ENCODE measurements around the gene ATP2B1.

ATP2B1 gene

GRCh38 chr12:89574736-89575208 is 133.9 kb downstream of the ATP2B1 start:
- DNase-seq: no peak

GRCh38 chr12:89573051-89573810 is 135.4 kb downstream of the ATP2B1 start:
- no peak for DNase-seq

- peak; percentile 50 for DNase-seq
These were observed 137.0 kb downstream of the ATP2B1 start for GRCh38 chr12:89571491-89572195.

GRCh38 chr12:89568484-89568883 is 140.2 kb downstream of the ATP2B1 start:
- no peak for DNase-seq

- no peak for DNase-seq
These were observed 140.9 kb downstream of the ATP2B1 start for GRCh38 chr12:89567691-89568239.

GRCh38 chr12:89566615-89567014 is 142.0 kb downstream of the ATP2B1 start:
- DNase-seq: no peak

GRCh38 chr12:89565002-89565401 is 143.6 kb downstream of the ATP2B1 start:
- no peak for DNase-seq

GRCh38 chr12:89559753-89560152 is 148.9 kb downstream of the ATP2B1 start:
- no peak for DNase-seq

GRCh38 chr12:89556976-89557375 is 151.7 kb downstream of the ATP2B1 start:
- DNase-seq: no peak

- no peak for DNase-seq
These were observed 156.3 kb downstream of the ATP2B1 start for GRCh38 chr12:89552376-89552775.

GRCh38 chr12:89551747-89552146 is 156.9 kb downstream of the ATP2B1 start:
- DNase-seq: no peak

GRCh38 chr12:89547101-89547500 is 161.5 kb downstream of the ATP2B1 start:
- no peak for DNase-seq

- no peak for DNase-seq
These were observed 162.5 kb downstream of the ATP2B1 start for GRCh38 chr12:89546151-89546550.

GRCh38 chr12:89544681-89545184 is 163.9 kb downstream of the ATP2B1 start:
- DNase-seq: peak; percentile 80

- no peak for DNase-seq
These were observed 164.6 kb downstream of the ATP2B1 start for GRCh38 chr12:89544022-89544421.

GRCh38 chr12:89542912-89543592 is 165.6 kb downstream of the ATP2B1 start:
- peak; percentile 50 for DNase-seq

- no peak for DNase-seq
These were observed 166.4 kb downstream of the ATP2B1 start for GRCh38 chr12:89542236-89542635.

GRCh38 chr12:89540586-89540985 is 168.1 kb downstream of the ATP2B1 start:
- no peak for DNase-seq

- DNase-seq: no peak
These were observed 169.0 kb downstream of the ATP2B1 start for GRCh38 chr12:89539426-89540223.

GRCh38 chr12:89538897-89539296 is 169.7 kb downstream of the ATP2B1 start:
- no peak for DNase-seq

Measured in NCI-H446 treated with DMSO at 0.1 percent for 48 hours (cell line).